ENCODE data around the gene KRT6B. TPM values are rescaled to one million over a fixed set of nuclear protein-coding genes. Genes with fewer than 3 reads are reported as not detected.

Gene KRT6B
- total and polyA plus RNA-seq, 9 of the 15 experiments (the other 6 are each of a cell fraction or from before 2014, with no cell fraction given): not detected

DNA sequence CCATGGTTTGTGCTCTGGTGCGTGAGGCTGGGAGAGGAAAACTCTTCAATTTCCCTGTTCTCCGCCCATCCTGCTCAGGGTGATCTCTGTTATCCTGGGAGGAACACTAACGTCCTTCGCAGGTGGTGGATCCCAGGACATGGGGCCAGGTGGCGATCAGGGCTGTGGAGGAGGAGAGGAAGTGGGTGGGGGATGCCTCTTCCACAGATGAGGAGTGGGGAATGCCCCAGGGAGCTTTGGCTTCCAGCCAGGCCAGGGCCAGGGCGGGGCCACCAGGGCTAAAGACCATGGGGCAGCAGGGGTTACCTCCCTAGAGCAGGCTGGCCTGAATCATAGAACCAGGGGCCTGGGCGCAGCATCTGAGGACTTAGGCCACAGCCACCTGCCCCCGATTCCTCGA lies 14.4 kb downstream of the KRT6B start:
- Histone ChIP-seq H3K9me3 (replicated peaks; ENCODE audit: control insufficient read depth, insufficient read depth, low read depth, low read length) (no peaks in the 10 kb centered on the region), H3K4me1 (replicated peaks in 1 of 2; ENCODE audit: control insufficient read depth in 2 of 2, insufficient read depth in 2 of 2, low read length in 2 of 2) (no peaks in the 10 kb centered on the region), H3K27ac (ENCODE audit: extremely low read depth, low read depth, low read length) (no peak overlapping the region), H2AFZ (ENCODE audit: low read depth, low read length) (no peak overlapping the region), H3K36me3 (ENCODE audit: control insufficient read depth, insufficient read depth, low read length) (no peaks in the 10 kb centered on the region), H3K4me2 (ENCODE audit: insufficient read depth, low read length) (no peak overlapping the region), H3K9me1 (ENCODE audit: control insufficient read depth, insufficient read depth, low read length) (no peaks in the 10 kb centered on the region), H3K4me3 (no peak overlapping the region), H4K20me1 (replicated peaks; ENCODE audit: control insufficient read depth, insufficient read depth, low read length) (no peaks in the 10 kb centered on the region), H3K79me2 (ENCODE audit: control insufficient read depth, insufficient read depth, low read length) (no peaks in the 10 kb centered on the region), H3K9ac (ENCODE audit: insufficient read depth in 1 of 2, low read depth in 2 of 2, low read length in 2 of 2) (no peak overlapping the region), H3K27me3 (ENCODE audit: control insufficient read depth in 2 of 2, insufficient read depth in 2 of 2, low read length in 2 of 2) (peaks cover 15 to 50% of the 10 kb centered on the region in 2 experiments)
- FAIRE-seq (no peak), DNase-seq (ENCODE audit: extremely low read depth in 1 of 4, low spot score in 3 of 4) (no peak), ATAC-seq (no peak)
- in situ Hi-C loops (cut with MboI): no loop called here
- 5% methylated on average over 9 of the region's 9 CpGs for WGBS (ENCODE audit: insufficient coverage, low coverage, missing lambda C conversion rate)
- TF ChIP-seq NFIC (IDR thresholded peaks at IDR 0.05) (peak; percentile 65; the same call in 1 of the 2 replicates), VEZF1 (CRISPR knock-in tag; IDR thresholded peaks at IDR 0.05) (no peak)
- no TSS peak for BruUV-seq (replicated peaks)
- POLR2A ChIA-PET: interaction anchor here (0.6 kb wide), 1 partner anchor 13 kb away, joined by 3 read pairs; no protein-coding TSS in a partner anchor
- CTCF ChIA-PET (ENCODE audit: low intra/inter-chr PET ratio): no interaction called here
- intact Hi-C loops (cut with micrococcal nuclease): no loop called here

- H3K36me3 ChIP-seq (ENCODE audit: control insufficient read depth, insufficient read depth, low read length): no peaks in the 10 kb centered on the region
- peaks cover 15 to 51% of the 10 kb centered on the region in 2 experiments for H3K27me3 ChIP-seq (ENCODE audit: control insufficient read depth in 2 of 2, insufficient read depth in 2 of 2, low read length in 2 of 2)
- H3K9ac ChIP-seq (ENCODE audit: insufficient read depth in 1 of 2, low read depth in 2 of 2, low read length in 2 of 2): no peak overlapping the region
- ChIA-PET POLR2A (interaction anchor here (0.5 to 0.6 kb wide), 2 partner anchors 12 to 224 kb away, joined by 3 read pairs; no protein-coding TSS in a partner anchor), CTCF (ENCODE audit: low intra/inter-chr PET ratio) (no interaction called here)
- ATAC-seq: no peak
- H3K27ac ChIP-seq (ENCODE audit: extremely low read depth, low read depth, low read length): no peak overlapping the region
- intact Hi-C loops (cut with micrococcal nuclease): no loop called here
- 1% methylated on average over 9 of the region's 9 CpGs for WGBS (ENCODE audit: insufficient coverage, low coverage, missing lambda C conversion rate)
- H3K9me1 ChIP-seq (ENCODE audit: control insufficient read depth, insufficient read depth, low read length): no peaks in the 10 kb centered on the region
- no peak for DNase-seq (ENCODE audit: extremely low read depth in 1 of 4, low spot score in 3 of 4)
- H4K20me1 ChIP-seq (replicated peaks; ENCODE audit: control insufficient read depth, insufficient read depth, low read length): no peaks in the 10 kb centered on the region
- no peaks in the 10 kb centered on the region for H3K9me3 ChIP-seq (replicated peaks; ENCODE audit: control insufficient read depth, insufficient read depth, low read depth, low read length)
- no peak overlapping the region for H3K4me3 ChIP-seq
- FAIRE-seq: no peak
- TF ChIP-seq TGIF2 (CRISPR knock-in tag; IDR thresholded peaks at IDR 0.05) (no peak), NR2C2 (CRISPR knock-in tag; IDR thresholded peaks at IDR 0.05) (no peak), NR2C2 (tag; IDR thresholded peaks at IDR 0.05) (peak; percentile 50), ZNF263 (CRISPR knock-in tag; IDR thresholded peaks at IDR 0.05; ENCODE audit: borderline replicate concordance) (no peak), NFE2 (IDR thresholded peaks at IDR 0.05; ENCODE audit: low read depth) (no peak), NR2C1 (IDR thresholded peaks at IDR 0.05) (0 out of 2 replicates have a peak, but pooled peaks have one; percentile 47), NR2C1 (tag; IDR thresholded peaks at IDR 0.05) (peak; percentile 56; the same call in 1 of the 2 replicates)
- no peaks in the 10 kb centered on the region for H3K4me1 ChIP-seq (replicated peaks in 1 of 2; ENCODE audit: control insufficient read depth in 2 of 2, insufficient read depth in 2 of 2, low read length in 2 of 2)
- no TSS peak for BruUV-seq (replicated peaks)
- in situ Hi-C loops (cut with MboI): no loop called here
- no peak overlapping the region for H3K4me2 ChIP-seq (ENCODE audit: insufficient read depth, low read length)
- H2AFZ ChIP-seq (ENCODE audit: low read depth, low read length): no peak overlapping the region
- no peaks in the 10 kb centered on the region for H3K79me2 ChIP-seq (ENCODE audit: control insufficient read depth, insufficient read depth, low read length)
These were observed 15.0 kb downstream of the KRT6B start for GRCh38 chr12:52436828-52437474.
